Activated naive CD8-positive, alpha-beta T cell (primary cell): ENCODE results near the gene TM9SF2.

Experiments
- H3K27ac Mint-ChIP-seq: one replicate; pipeline ENCODE4 v1.8.0; 2021; ENCODE audit warnings: mixed read lengths
- H3K27me3 Mint-ChIP-seq: one replicate; pipeline ENCODE4 v1.8.0; 2021; ENCODE audit warnings: mixed read lengths
- H3K36me3 Mint-ChIP-seq: one replicate; pipeline ENCODE4 v1.8.0; 2021; ENCODE audit warnings: mixed read lengths
- H3K4me1 Mint-ChIP-seq: one replicate; pipeline ENCODE4 v1.8.0; 2021; ENCODE audit warnings: low read depth, mixed read lengths
- H3K4me3 Mint-ChIP-seq: one replicate; pipeline ENCODE4 v1.8.0; 2021; ENCODE audit warnings: mild to moderate bottlenecking, mixed read lengths
- H3K9me3 Mint-ChIP-seq: one replicate; pipeline ENCODE4 v1.8.0; 2021; ENCODE audit warnings: low read depth, mixed read lengths

The TM9SF2 gene

DNA sequence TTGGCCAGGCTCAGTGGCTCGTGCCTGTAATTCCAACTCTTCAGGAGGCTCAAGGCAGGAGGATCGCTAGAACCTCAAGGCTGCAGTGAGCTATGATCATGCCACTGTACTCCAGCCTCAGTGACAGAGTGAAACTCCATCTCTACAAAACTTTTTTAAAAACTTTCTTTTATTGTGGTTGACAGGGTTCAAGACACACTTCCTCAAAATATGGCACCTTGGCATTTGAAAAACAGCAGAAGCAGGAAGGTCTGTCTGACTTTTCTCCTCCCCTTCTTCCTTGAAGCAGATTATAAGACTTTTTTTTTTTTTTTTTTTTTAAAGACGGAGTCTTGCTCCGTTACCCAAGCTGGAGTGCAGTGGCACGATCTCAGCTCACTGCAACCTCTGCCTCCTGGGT, 100.3 kb downstream of the TM9SF2 start:
- Mint-ChIP-seq H3K27ac (no peak overlapping the region), H3K4me1 (peaks cover 38% of the 10 kb centered on the region)

DNA sequence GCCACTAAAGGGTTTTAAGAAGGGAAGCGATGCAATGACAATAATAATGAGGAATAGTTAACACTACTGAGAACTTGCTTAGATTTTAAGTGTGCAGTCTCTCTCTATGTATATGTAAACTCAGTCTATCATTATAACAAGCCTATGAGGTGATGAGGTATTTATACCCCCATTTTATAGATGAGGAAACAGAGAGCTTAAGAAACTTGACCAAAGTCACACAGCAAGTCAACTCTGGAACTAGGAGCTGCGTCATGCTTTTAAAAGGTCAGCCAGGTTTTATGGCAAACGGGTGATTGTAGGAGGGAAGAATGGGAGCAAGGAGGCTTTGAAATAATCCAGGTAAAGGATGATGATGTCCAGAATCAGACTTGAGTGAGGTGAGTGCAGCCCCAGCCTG, 103.4 kb downstream of the TM9SF2 start:
- no peaks in the 10 kb centered on the region for H3K36me3 Mint-ChIP-seq

More for the DNA sequence above, 100.3 kb downstream of the TM9SF2 start:
- Mint-ChIP-seq H3K27me3 (no peaks in the 10 kb centered on the region), H3K36me3 (no peaks in the 10 kb centered on the region), H3K4me3 (peak overlapping the region; percentile 44), H3K9me3 (no peaks in the 10 kb centered on the region)

DNA sequence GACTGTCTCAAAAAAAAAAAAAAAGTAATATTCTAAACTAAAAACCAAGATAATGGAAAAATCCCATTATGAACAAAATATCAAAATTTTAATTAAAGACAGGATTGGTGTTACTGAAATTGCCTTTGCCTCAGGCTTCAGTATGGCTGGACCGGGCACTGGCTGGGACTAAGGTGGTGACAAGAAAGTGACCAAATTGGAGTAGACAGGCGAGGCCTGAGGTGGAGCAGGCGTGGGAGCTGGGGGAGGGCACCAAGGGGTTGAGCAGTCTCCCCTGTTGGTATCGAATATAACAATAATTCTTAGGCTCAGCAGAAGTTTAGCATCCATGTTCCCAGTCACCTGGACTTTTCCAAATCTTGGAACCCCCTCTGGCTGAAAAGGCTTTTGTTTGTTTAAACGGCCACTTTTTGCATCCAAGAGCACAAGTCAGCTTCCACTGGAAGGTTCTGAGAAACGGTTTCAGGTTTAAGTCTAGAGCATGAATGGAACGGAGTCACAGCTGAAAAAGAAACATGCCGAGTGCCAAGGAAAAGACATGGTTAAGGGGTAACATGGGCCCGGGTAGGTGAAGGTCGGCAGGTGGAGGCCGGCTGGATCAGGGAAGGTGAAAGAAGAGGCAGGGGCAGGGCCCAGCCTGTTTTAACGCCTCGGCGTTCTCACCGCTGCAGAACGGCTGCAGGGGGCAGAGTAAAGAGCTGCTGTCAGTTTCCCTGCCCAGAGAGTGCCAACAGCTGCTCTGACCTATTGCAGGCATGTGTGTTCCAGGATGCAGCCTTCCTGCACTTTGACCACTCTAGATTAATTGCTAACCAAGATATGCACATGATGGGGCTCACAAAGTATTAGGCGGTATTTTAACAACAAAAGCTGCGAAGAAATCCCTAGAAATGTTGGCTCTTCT, 104.4 kb downstream of the TM9SF2 start:
- H3K27me3 Mint-ChIP-seq, result no peaks in the 10 kb centered on the region
- H3K4me3 Mint-ChIP-seq, result peak overlapping the region; percentile 90
- peak overlapping the region; percentile 75 for H3K27ac Mint-ChIP-seq
- H3K9me3 Mint-ChIP-seq, result no peaks in the 10 kb centered on the region
- H3K36me3 Mint-ChIP-seq, result no peaks in the 10 kb centered on the region
- peaks cover 49% of the 10 kb centered on the region for H3K4me1 Mint-ChIP-seq

More for the DNA sequence above, 103.4 kb downstream of the TM9SF2 start:
- H3K27me3 Mint-ChIP-seq, result no peaks in the 10 kb centered on the region
- no peak overlapping the region for H3K27ac Mint-ChIP-seq
- H3K4me3 Mint-ChIP-seq, result peak overlapping the region; percentile 39
- H3K4me1 Mint-ChIP-seq, result peaks cover 45% of the 10 kb centered on the region
- H3K9me3 Mint-ChIP-seq, result no peaks in the 10 kb centered on the region

DNA sequence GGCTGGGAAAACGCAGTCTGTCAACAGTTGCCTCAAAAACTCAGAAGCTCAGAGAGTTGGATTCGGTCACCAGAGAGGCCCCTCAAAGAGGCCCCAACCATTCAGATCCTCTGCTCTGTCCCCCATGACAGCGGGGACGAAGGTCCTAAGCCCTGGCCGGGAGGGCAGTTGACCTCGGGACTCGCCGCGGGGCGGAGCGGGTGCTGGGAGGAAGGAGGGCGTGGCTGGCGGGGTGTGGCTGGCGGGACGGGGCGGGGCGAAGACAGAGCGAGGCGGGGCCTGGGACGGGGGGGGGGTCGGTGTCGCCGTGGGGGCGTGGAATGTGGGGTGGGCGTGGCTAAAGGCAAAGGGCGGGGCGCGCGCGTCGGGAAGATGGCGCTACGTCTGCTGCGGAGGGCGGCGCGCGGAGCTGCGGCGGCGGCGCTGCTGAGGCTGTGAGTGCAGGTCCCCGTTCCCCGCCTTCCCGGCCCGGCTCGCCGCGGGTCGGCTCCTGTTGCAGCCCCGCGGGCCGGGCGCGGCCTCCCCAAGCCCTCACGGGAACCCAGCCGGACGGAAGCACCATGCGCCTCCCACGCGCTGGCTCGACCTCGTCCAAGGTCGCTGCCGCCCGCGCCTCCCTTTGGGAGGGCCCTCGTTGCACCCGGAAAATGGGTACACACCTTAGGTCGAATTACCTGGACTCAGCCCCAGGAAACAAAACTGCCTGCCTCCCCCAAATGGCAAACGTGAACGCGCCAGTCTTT, 105.2 kb downstream of the TM9SF2 start, which contains the start of gene CLYBL:
Gene CLYBL, plus strand, starts transcription at position 367 of the 743 bp plus-strand sequence.
- H3K9me3 Mint-ChIP-seq, result no peaks in the 10 kb centered on the region
- no peaks in the 10 kb centered on the region for H3K36me3 Mint-ChIP-seq
- peak within 1 kb of the TSS; percentile 90 for H3K4me3 Mint-ChIP-seq
- no peaks in the 10 kb centered on the region for H3K27me3 Mint-ChIP-seq
- H3K4me1 Mint-ChIP-seq, result peaks cover 49% of the 10 kb centered on the region
- H3K27ac Mint-ChIP-seq, result peak within 1 kb of the TSS; percentile 92

DNA sequence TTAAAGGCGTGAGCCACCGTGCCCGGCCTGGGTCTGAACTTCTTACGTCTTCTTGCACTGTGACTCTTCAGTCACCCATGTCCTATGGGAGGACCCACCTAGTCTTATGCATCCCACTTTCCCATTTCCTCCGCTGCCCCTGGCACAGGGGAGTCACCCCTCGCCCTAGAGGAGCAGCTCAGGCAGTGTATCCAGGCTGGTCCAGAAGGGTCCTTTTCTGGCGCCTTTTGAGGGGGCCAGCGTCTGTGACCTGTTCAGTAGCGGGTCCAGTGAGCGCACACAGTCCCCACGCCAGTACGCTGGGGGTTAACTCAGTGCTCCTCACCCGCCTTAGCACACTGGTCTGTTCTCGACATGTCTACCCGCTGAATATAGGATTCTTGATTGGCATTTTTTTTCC, 107.1 kb downstream of the TM9SF2 start:
- no peaks in the 10 kb centered on the region for H3K36me3 Mint-ChIP-seq
- H3K4me3 Mint-ChIP-seq, result peak overlapping the region; percentile 1
- peaks cover 43% of the 10 kb centered on the region for H3K4me1 Mint-ChIP-seq
- H3K27me3 Mint-ChIP-seq, result no peaks in the 10 kb centered on the region
- H3K9me3 Mint-ChIP-seq, result no peaks in the 10 kb centered on the region
- H3K27ac Mint-ChIP-seq, result no peak overlapping the region

DNA sequence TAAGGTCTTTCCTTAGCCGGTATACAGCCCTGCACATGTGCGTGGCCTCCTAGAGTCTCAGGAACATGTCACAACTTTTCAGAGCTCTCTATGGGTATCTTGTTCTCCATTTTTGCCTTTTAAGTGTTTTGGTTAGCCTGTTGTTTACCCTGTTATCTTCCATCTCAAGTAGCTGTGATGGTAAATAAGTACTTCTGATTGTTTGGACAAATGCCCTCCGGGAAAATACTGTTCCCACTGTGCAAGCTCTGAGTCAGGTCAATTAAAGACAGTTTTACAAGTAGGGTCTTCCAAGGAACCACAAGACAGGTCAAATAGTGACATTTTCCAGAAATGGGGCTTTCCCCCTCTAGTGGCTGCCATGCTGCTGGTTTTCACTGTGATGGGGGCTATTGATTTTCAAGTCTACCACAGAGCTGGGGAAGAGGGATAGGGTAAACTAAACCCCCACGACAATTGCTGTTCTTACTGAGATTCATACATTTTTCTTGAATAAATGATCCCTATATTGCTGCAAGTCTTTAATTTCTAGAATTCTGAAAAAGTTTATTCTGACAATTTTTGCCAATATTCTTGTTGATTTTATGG, 109.5 kb downstream of the TM9SF2 start:
- no peak overlapping the region for H3K4me3 Mint-ChIP-seq
- H3K9me3 Mint-ChIP-seq, result no peaks in the 10 kb centered on the region
- no peaks in the 10 kb centered on the region for H3K36me3 Mint-ChIP-seq
- H3K27me3 Mint-ChIP-seq, result no peaks in the 10 kb centered on the region
- peaks cover 40% of the 10 kb centered on the region for H3K4me1 Mint-ChIP-seq
- H3K27ac Mint-ChIP-seq, result no peak overlapping the region
